CD4-positive, alpha-beta T cell (primary cell): ENCODE measurements around the gene TSPAN9. TPM values are rescaled to one million over a fixed set of nuclear protein-coding genes. Genes with fewer than 3 reads are reported as not detected.

Experiments
- ATAC-seq: fragments of 200-7000 bp; cut with Tn5 transposase; one replicate; pipeline ENCODE4 v1.10.0; 2022; ENCODE audit warnings: mild to moderate bottlenecking; ENCODE audit not compliant: poor library complexity
- CTCF ChIA-PET: fragments of 350-600 bp; sonication (Branson Sonifier 250); formaldehyde crosslinking; loops from one replicate; lab custom pipeline; 2021; ENCODE audit warnings: antibody characterized with exemption, inconsistent platforms; lab: Charles Lee
- POLR2A ChIA-PET: fragments of 350-600 bp; sonication (Branson Sonifier 250); formaldehyde crosslinking; loops from one replicate; lab custom pipeline; 2021; ENCODE audit warnings: antibody characterized with exemption, inconsistent platforms; lab: Charles Lee
- DNase-seq, 14 experiments: peaks; one replicate each; pipeline ENCODE4 v3.0.0-alpha.2; 2013 to 2020; ENCODE audit warnings: mixed read lengths in 2 of 14
- H3K27ac ChIP-seq, 2 donors: one replicate each; pipeline versions ENCODE4 v1.5.1 to v1.7.0; 2013; ENCODE audit warnings: low read length in 2 of 2, low read depth in 1 of 2, mild to moderate bottlenecking in 1 of 2
- H3K27me3 ChIP-seq, 2 experiments: 1 replicate in 1 of 2; 2 replicates in 1 of 2; pipeline versions ENCODE4 v1.6.1 to v1.7.0; 2013; ENCODE audit warnings: low read length in 2 of 2, control low read depth in 1 of 2, mild to moderate bottlenecking in 1 of 2, moderate library complexity in 1 of 2; ENCODE audit not compliant: insufficient read depth in 2 of 2, control insufficient read depth in 1 of 2
- H3K36me3 ChIP-seq: one replicate; pipeline ENCODE4 v1.6.1; 2013; ENCODE audit warnings: low read length, control low read depth; ENCODE audit not compliant: insufficient read depth
- H3K4me1 ChIP-seq: one replicate; pipeline ENCODE4 v1.6.1; 2013; ENCODE audit warnings: low read length, control low read depth; ENCODE audit not compliant: insufficient read depth
- H3K4me3 ChIP-seq: one replicate; pipeline ENCODE4 v1.5.1; 2013; ENCODE audit warnings: mild to moderate bottlenecking, low read length, moderate library complexity
- H3K9me3 ChIP-seq, 2 experiments: 1 replicate in 1 of 2; 2 replicates in 1 of 2; pipeline versions ENCODE4 v1.6.1 to v1.7.0; 2013; ENCODE audit warnings: low read length in 2 of 2, mild to moderate bottlenecking in 2 of 2, control low read depth in 1 of 2, moderate library complexity in 1 of 2; ENCODE audit not compliant: control insufficient read depth in 1 of 2, insufficient read depth in 1 of 2
- H3K27ac Mint-ChIP-seq: one replicate; pipeline ENCODE4 v1.8.0; 2020; ENCODE audit warnings: mixed read lengths
- H3K27me3 Mint-ChIP-seq: one replicate; pipeline ENCODE4 v1.8.0; 2021; ENCODE audit warnings: mixed read lengths
- H3K36me3 Mint-ChIP-seq: one replicate; pipeline ENCODE4 v1.8.0; 2021; ENCODE audit warnings: low read depth, mixed read lengths
- H3K4me1 Mint-ChIP-seq: one replicate; pipeline ENCODE4 v1.8.0; 2021; ENCODE audit warnings: low read depth, mixed read lengths
- H3K4me3 Mint-ChIP-seq: one replicate; pipeline ENCODE4 v1.8.0; 2020; ENCODE audit warnings: mild to moderate bottlenecking, mixed read lengths
- H3K9me3 Mint-ChIP-seq: one replicate; pipeline ENCODE4 v1.8.0; 2020; ENCODE audit warnings: mixed read lengths
- CTCF ChIP-seq: fragments of 200-600 bp; IDR thresholded peaks from one replicate; pipeline ENCODE4 v1.8.0; 2022; ENCODE audit warnings: antibody characterized with exemption, mild to moderate bottlenecking
- intact Hi-C, 2 experiments: fragments of 100-400 bp; cut with DNase I in 1 of 2; cut with micrococcal nuclease in 1 of 2; formaldehyde crosslinking; loops; one replicate each; pipeline versions ENCODE4 v1.15.1 to v1.9.0; 2023 to 2025; cut with DNase I, micrococcal nuclease
- total RNA-seq, 174 experiments: library from RNA in 2 of 174; stranded (reverse) in 2 of 174; gene quantifications; one replicate each; pipeline ENCODE4 v1.2.3 and lab custom pipeline; 2021 to 2026

Gene TSPAN9
- total RNA-seq, 2 experiments from 2014 or later, result 0.82 to 1.3 TPM

DNA sequence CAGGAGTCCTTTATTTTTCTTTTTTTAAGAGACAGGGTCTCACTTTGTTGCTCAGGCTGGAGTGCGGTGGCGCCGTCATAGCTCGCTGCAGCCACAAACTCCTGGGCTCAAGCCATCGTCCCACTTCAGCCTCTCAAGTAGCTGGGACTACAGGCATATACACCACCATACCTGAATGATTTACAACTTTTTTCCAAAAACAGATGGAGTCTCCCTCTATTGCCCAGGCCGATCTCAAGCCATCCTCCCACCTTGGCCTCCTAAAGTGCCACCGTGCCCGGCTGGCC lies 205.1 kb downstream of the TSPAN9 start:
- Histone ChIP-seq H3K27me3 (no peaks in the 10 kb centered on the region), H3K9me3 (peaks cover 0 to 4% of the 10 kb centered on the region in 2 experiments), H3K27ac (no peak overlapping the region), H3K4me1 (no peaks in the 10 kb centered on the region), H3K36me3 (no peaks in the 10 kb centered on the region), H3K4me3 (no peak overlapping the region)
- no peaks in the 10 kb centered on the region for H3K9me3 Mint-ChIP-seq
- no peak overlapping the region for H3K4me3 Mint-ChIP-seq
- intact Hi-C loops, result no loop called here
- H3K36me3 Mint-ChIP-seq, result no peaks in the 10 kb centered on the region
- H3K27me3 Mint-ChIP-seq, result peaks cover 13% of the 10 kb centered on the region
- no peaks in the 10 kb centered on the region for H3K4me1 Mint-ChIP-seq
- ChIA-PET POLR2A (no interaction called here), CTCF (no interaction called here)
- H3K27ac Mint-ChIP-seq, result no peak overlapping the region
- no peak for DNase-seq
- no peak for TF ChIP-seq CTCF
- no peak for ATAC-seq

- ATAC-seq, result no peak
- Histone ChIP-seq H3K27ac (no peak overlapping the region), H3K36me3 (no peaks in the 10 kb centered on the region), H3K4me3 (no peak overlapping the region), H3K9me3 (peaks cover 0 to 4% of the 10 kb centered on the region in 2 experiments), H3K4me1 (no peaks in the 10 kb centered on the region), H3K27me3 (no peaks in the 10 kb centered on the region)
- Mint-ChIP-seq H3K36me3 (no peaks in the 10 kb centered on the region), H3K27me3 (peaks cover 15% of the 10 kb centered on the region), H3K9me3 (no peaks in the 10 kb centered on the region), H3K27ac (no peak overlapping the region), H3K4me3 (no peak overlapping the region), H3K4me1 (no peaks in the 10 kb centered on the region)
- CTCF ChIA-PET, result no interaction called here
- POLR2A ChIA-PET, result no interaction called here
- intact Hi-C loops, result no loop called here
- no peak for TF ChIP-seq CTCF
- no peak for DNase-seq
Observed at GRCh38 chr12:3283137-3283680, 206.0 kb downstream of the TSPAN9 start.

DNA sequence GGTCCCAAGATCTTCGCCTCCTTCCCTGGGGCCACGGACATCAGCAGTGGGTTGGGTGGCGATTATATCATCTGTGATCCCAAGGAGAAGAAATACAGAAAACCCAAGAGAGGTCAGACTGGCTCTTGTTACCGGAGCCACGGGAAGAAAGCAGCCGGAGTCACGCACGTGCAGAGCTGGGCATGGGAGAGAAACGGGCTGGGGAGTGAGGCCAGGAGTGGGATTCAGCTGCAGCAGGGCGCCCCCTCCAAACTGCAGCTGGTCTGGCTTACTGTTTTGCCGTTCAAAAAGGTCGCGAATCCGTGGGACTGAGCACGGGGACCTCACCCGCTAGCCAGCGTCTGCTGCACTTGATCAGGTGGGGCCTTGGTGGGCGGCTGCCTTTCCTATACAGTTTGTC lies 207.2 kb downstream of the TSPAN9 start:
- Histone ChIP-seq H3K27ac (no peak overlapping the region), H3K36me3 (no peaks in the 10 kb centered on the region), H3K4me1 (no peaks in the 10 kb centered on the region), H3K27me3 (no peaks in the 10 kb centered on the region), H3K4me3 (no peak overlapping the region), H3K9me3 (peaks cover 0 to 4% of the 10 kb centered on the region in 2 experiments)
- intact Hi-C loops, result no loop called here
- Mint-ChIP-seq H3K36me3 (no peaks in the 10 kb centered on the region), H3K4me3 (no peak overlapping the region), H3K27ac (no peak overlapping the region), H3K4me1 (no peaks in the 10 kb centered on the region), H3K9me3 (no peaks in the 10 kb centered on the region), H3K27me3 (peaks cover 7% of the 10 kb centered on the region)
- ChIA-PET POLR2A (no interaction called here), CTCF (no interaction called here)
- ATAC-seq (no peak), DNase-seq (no peak)
- no peak for TF ChIP-seq CTCF
